Measurements from ENCODE around the gene MED12L. TPM values are rescaled to one million over a fixed set of nuclear protein-coding genes. Genes with fewer than 3 reads are reported as not detected.

Gene MED12L
- total and polyA plus RNA-seq, 9 of the 15 experiments (the other 6 are each of a cell fraction or from before 2014, with no cell fraction given), result not detected

- H3K9me3 ChIP-seq (replicated peaks; ENCODE audit: control insufficient read depth, insufficient read depth, low read depth, low read length), result no peaks in the 10 kb centered on the region; the same call in 1 of the 2 replicates
- no peak overlapping the region for H2AFZ ChIP-seq (ENCODE audit: low read depth, low read length)
- H3K4me2 ChIP-seq (ENCODE audit: insufficient read depth, low read length), result no peak overlapping the region
- ATAC-seq (no peak), DNase-seq (ENCODE audit: extremely low read depth in 1 of 4, low spot score in 3 of 4) (no peak), FAIRE-seq (no peak)
- no peak overlapping the region for H3K27ac ChIP-seq (ENCODE audit: extremely low read depth, low read depth, low read length)
- BruUV-seq (replicated peaks), result no TSS peak
- H3K9ac ChIP-seq (ENCODE audit: insufficient read depth in 1 of 2, low read depth in 2 of 2, low read length in 2 of 2), result no peak overlapping the region
- ChIA-PET CTCF (ENCODE audit: low intra/inter-chr PET ratio) (no interaction called here), POLR2A (interaction anchor here (0.5 kb wide), 1 partner anchor 900 kb away, joined by 3 read pairs; no protein-coding TSS in a partner anchor)
- no peaks in the 10 kb centered on the region for H3K36me3 ChIP-seq (ENCODE audit: control insufficient read depth, insufficient read depth, low read length)
- intact Hi-C loops (cut with micrococcal nuclease), result no loop called here
- no peaks in the 10 kb centered on the region for H3K4me1 ChIP-seq (replicated peaks in 1 of 2; ENCODE audit: control insufficient read depth in 2 of 2, insufficient read depth in 2 of 2, low read length in 2 of 2)
- H3K9me1 ChIP-seq (ENCODE audit: control insufficient read depth, insufficient read depth, low read length), result no peaks in the 10 kb centered on the region
- 0% methylated on average over 1 of the region's 1 CpG for WGBS (ENCODE audit: insufficient coverage, low coverage, missing lambda C conversion rate)
- H3K79me2 ChIP-seq (ENCODE audit: control insufficient read depth, insufficient read depth, low read length), result no peaks in the 10 kb centered on the region
- no peak overlapping the region for H3K4me3 ChIP-seq
- in situ Hi-C loops (cut with MboI), result no loop called here
- H3K27me3 ChIP-seq (ENCODE audit: control insufficient read depth in 2 of 2, insufficient read depth in 2 of 2, low read length in 2 of 2), result peaks cover 0 to 5% of the 10 kb centered on the region in 2 experiments; a peak in 2 of 5 replicates
- no peaks in the 10 kb centered on the region for H4K20me1 ChIP-seq (replicated peaks; ENCODE audit: control insufficient read depth, insufficient read depth, low read length)
- TF ChIP-seq KAT7 (CRISPR knock-in tag; IDR thresholded peaks at IDR 0.05; ENCODE audit: borderline replicate concordance) (no peak), NKRF (IDR thresholded peaks at IDR 0.05; ENCODE audit: borderline replicate concordance) (no peak), SAP30 (IDR thresholded peaks at IDR 0.05; ENCODE audit: borderline replicate concordance, insufficient read depth, low read depth, low read length, poor library complexity, severe bottlenecking) (no peak), ZNF212 (CRISPR knock-in tag; IDR thresholded peaks at IDR 0.05) (no peak), FIP1L1 (IDR thresholded peaks at IDR 0.05; ENCODE audit: low read depth, low read length, poor library complexity, severe bottlenecking) (no peak), ZBTB33 (CRISPR knock-in tag; IDR thresholded peaks at IDR 0.05) (no peak), ZNF277 (CRISPR knock-in tag; IDR thresholded peaks at IDR 0.05; ENCODE audit: borderline replicate concordance) (no peak), DNMT1 (IDR thresholded peaks at IDR 0.05) (no peak), E2F6 (IDR thresholded peaks at IDR 0.05; ENCODE audit: borderline replicate concordance in 1 of 2, extremely low read depth in 1 of 2, insufficient read depth in 1 of 2, insufficient read length in 1 of 2, low read depth in 1 of 2, low read length in 1 of 2, poor library complexity in 1 of 2, severe bottlenecking in 1 of 2) (no peak), KLF1 (tag; IDR thresholded peaks at IDR 0.05) (no peak), ZEB2 (IDR thresholded peaks at IDR 0.05) (no peak), ZBTB17 (CRISPR knock-in tag; IDR thresholded peaks at IDR 0.05) (no peak), MTA3 (IDR thresholded peaks at IDR 0.05; ENCODE audit: borderline replicate concordance) (no peak), TEAD2 (tag; IDR thresholded peaks at IDR 0.05) (no peak), HES1 (IDR thresholded peaks at IDR 0.05; ENCODE audit: low read depth) (no peak)
These were observed 329.8 kb downstream of the MED12L start for GRCh38 chr3:151415289-151415688.

All from K562 (cell line).